WTC11 (cell line): ENCODE results near the gene MYMX.

Source experiments
- CREB1 ChIP-seq: sonication (generic); formaldehyde crosslinking; IDR thresholded peaks from 2 replicates; pipeline ENCODE4 v1.8.0; 2023; ENCODE audit warnings: mild to moderate bottlenecking, missing genetic modification reagents
- CTCF ChIP-seq: fragments of 200-600 bp; IDR thresholded peaks from 2 replicates; pipeline ENCODE4 v1.8.0; 2022; ENCODE audit warnings: antibody characterized with exemption
- MAX ChIP-seq: sonication (generic); formaldehyde crosslinking; IDR thresholded peaks from 2 replicates; pipeline ENCODE4 v1.8.0; 2022; ENCODE audit warnings: mild to moderate bottlenecking, missing genetic modification reagents
- MYBL2 ChIP-seq: sonication (generic); formaldehyde crosslinking; IDR thresholded peaks from 2 replicates; pipeline ENCODE4 v1.8.1; 2023; ENCODE audit warnings: mild to moderate bottlenecking, moderate library complexity, missing genetic modification reagents
- TP53 ChIP-seq: sonication (generic); formaldehyde crosslinking; IDR thresholded peaks from 2 replicates; pipeline ENCODE4 v1.8.1; 2023; ENCODE audit warnings: mild to moderate bottlenecking, missing genetic modification reagents
- ZBTB43 ChIP-seq: sonication (generic); formaldehyde crosslinking; IDR thresholded peaks from 2 replicates; pipeline ENCODE4 v1.8.1; 2023; ENCODE audit warnings: mild to moderate bottlenecking, missing genetic modification reagents

GRCh38 chr6:44190715-44191114, 26.0 kb upstream of the MYMX start:
- TF ChIP-seq MYBL2 (CRISPR knock-in tag): no peak
- TF ChIP-seq CTCF: no peak
- no peak for TF ChIP-seq ZBTB43
- TF ChIP-seq TP53 (CRISPR knock-in tag): no peak
- TF ChIP-seq CREB1 (CRISPR knock-in tag): no peak
- TF ChIP-seq MAX: no peak
